ENCODE results near the gene KIF26B.

The KIF26B gene

DNA sequence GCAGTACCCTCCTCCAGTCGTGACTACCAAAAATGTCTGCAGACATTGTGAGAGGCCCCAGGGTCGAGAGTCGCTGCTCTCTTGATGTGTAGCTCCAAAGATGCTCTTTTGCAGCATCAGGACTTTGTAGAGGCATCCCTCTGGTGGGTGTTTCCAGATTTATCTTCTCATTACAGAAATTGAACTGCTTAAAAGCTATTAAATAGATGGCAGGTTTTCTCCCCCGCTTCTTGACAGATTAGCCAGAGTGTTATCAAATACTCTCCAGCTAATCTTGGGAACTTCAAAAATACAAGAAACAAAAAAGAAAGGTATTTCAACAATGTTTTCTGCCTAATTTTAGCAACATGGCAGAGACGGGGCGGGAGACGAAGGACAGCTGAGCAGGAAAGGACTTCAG is 265.2 kb downstream of the KIF26B start:
- Histone ChIP-seq H3K27me3 (ENCODE audit: insufficient read depth, insufficient read length) (no peaks in the 10 kb centered on the region), H3K36me3 (ENCODE audit: insufficient read depth, insufficient read length, low read length) (no peaks in the 10 kb centered on the region), H3K9ac (ENCODE audit: insufficient read length, low read depth) (no peak overlapping the region), H3K4me3 (ENCODE audit: insufficient read length, low read depth) (no peak overlapping the region), H3K9me3 (ENCODE audit: insufficient read depth, low read length) (no peaks in the 10 kb centered on the region), H3K4me1 (ENCODE audit: insufficient read depth, insufficient read length) (no peaks in the 10 kb centered on the region)
- DNase-seq (ENCODE audit: low read depth, low spot score): no peak
- TF ChIP-seq SUZ12 (IDR thresholded peaks at IDR 0.05; ENCODE audit: extremely low read depth, insufficient read depth, insufficient read length) (no peak), ZNF274 (IDR thresholded peaks at IDR 0.05; ENCODE audit: low read depth, low read length) (no peak), YY1 (IDR thresholded peaks at IDR 0.05; ENCODE audit: insufficient read depth, insufficient read length) (no peak)

DNA sequence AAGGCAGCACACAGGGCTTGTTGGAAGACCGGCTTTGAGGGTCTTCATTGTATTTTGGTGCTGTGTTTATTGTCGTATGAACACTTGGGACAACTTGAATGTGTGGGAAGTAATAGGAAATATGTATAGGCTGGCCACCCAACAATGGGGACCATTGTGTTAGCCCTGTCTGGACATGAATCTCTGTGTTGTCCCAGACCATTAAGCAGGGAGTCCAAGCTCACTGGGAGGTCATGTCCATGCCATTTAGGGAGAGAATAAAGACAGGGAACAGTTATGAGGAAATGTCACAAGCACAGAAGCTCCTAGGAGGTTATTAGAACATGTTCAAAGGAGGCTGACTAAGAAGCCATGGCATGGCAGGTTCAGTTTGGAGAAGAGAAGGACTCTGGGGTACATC is 266.1 kb downstream of the KIF26B start:
- no peaks in the 10 kb centered on the region for H3K9me3 ChIP-seq (ENCODE audit: insufficient read depth, low read length)
- H3K4me3 ChIP-seq (ENCODE audit: insufficient read length, low read depth): no peak overlapping the region
- H3K36me3 ChIP-seq (ENCODE audit: insufficient read depth, insufficient read length, low read length): no peaks in the 10 kb centered on the region
- no peaks in the 10 kb centered on the region for H3K4me1 ChIP-seq (ENCODE audit: insufficient read depth, insufficient read length)
- TF ChIP-seq ZNF274 (IDR thresholded peaks at IDR 0.05; ENCODE audit: low read depth, low read length) (no peak), YY1 (IDR thresholded peaks at IDR 0.05; ENCODE audit: insufficient read depth, insufficient read length) (no peak), SUZ12 (IDR thresholded peaks at IDR 0.05; ENCODE audit: extremely low read depth, insufficient read depth, insufficient read length) (no peak)
- H3K9ac ChIP-seq (ENCODE audit: insufficient read length, low read depth): no peak overlapping the region
- no peak for DNase-seq (ENCODE audit: low read depth, low spot score)
- H3K27me3 ChIP-seq (ENCODE audit: insufficient read depth, insufficient read length): no peaks in the 10 kb centered on the region

DNA sequence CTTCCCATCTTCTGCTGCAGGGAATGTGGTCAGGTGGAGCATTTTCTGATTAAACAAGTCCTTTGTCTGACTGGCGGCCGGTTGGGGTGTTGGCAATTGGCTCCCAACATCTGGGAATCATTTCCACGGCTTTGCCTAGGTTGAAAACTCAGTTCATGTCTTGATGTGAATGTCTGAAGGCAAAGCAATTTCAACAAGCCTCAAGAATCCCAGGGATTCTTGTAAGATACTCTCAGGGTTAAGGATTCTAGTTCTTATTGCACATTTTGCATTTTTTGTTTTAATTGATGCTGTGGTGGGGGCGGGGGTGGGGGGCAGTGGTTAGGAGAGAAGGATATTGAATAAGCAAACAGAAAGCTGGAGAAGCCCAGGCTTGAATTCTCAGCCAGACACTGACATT is 273.9 kb downstream of the KIF26B start:
- H3K36me3 ChIP-seq (ENCODE audit: insufficient read depth, insufficient read length, low read length): no peaks in the 10 kb centered on the region
- no peak overlapping the region for H3K4me3 ChIP-seq (ENCODE audit: insufficient read length, low read depth)
- no peaks in the 10 kb centered on the region for H3K4me1 ChIP-seq (ENCODE audit: insufficient read depth, insufficient read length)
- H3K27me3 ChIP-seq (ENCODE audit: insufficient read depth, insufficient read length): no peaks in the 10 kb centered on the region
- TF ChIP-seq ZNF274 (IDR thresholded peaks at IDR 0.05; ENCODE audit: low read depth, low read length) (no peak), YY1 (IDR thresholded peaks at IDR 0.05; ENCODE audit: insufficient read depth, insufficient read length) (no peak), SUZ12 (IDR thresholded peaks at IDR 0.05; ENCODE audit: extremely low read depth, insufficient read depth, insufficient read length) (no peak)
- no peaks in the 10 kb centered on the region for H3K9me3 ChIP-seq (ENCODE audit: insufficient read depth, low read length)
- no peak overlapping the region for H3K9ac ChIP-seq (ENCODE audit: insufficient read length, low read depth)
- no peak for DNase-seq (ENCODE audit: low read depth, low spot score)

DNA sequence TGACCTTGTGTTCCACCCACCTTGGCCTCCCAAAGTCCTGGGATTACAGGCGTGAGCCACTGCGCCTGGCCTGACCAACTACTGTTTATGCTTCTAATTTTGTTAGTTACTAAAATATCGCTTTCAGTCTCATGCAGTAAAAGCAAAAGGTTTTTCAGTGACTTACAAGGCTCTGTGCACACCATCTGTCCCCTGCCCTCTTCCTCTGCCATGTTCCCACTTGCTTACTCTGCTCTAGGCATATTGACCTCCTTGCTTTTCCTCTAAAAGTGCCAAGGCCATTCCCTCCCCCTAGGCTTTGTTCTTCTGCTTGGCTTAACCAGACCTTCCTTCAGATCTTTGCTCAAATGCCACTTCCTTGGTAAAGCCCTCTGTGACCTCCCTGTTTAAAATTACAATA is 276.9 kb downstream of the KIF26B start:
- Histone ChIP-seq H3K4me3 (ENCODE audit: insufficient read length, low read depth) (no peak overlapping the region), H3K27me3 (ENCODE audit: insufficient read depth, insufficient read length) (no peaks in the 10 kb centered on the region), H3K36me3 (ENCODE audit: insufficient read depth, insufficient read length, low read length) (no peaks in the 10 kb centered on the region), H3K4me1 (ENCODE audit: insufficient read depth, insufficient read length) (no peaks in the 10 kb centered on the region), H3K9me3 (ENCODE audit: insufficient read depth, low read length) (no peaks in the 10 kb centered on the region), H3K9ac (ENCODE audit: insufficient read length, low read depth) (no peak overlapping the region)
- TF ChIP-seq ZNF274 (IDR thresholded peaks at IDR 0.05; ENCODE audit: low read depth, low read length): no peak
- no peak for TF ChIP-seq SUZ12 (IDR thresholded peaks at IDR 0.05; ENCODE audit: extremely low read depth, insufficient read depth, insufficient read length)
- TF ChIP-seq YY1 (IDR thresholded peaks at IDR 0.05; ENCODE audit: insufficient read depth, insufficient read length): no peak
- no peak for DNase-seq (ENCODE audit: low read depth, low spot score)

DNA sequence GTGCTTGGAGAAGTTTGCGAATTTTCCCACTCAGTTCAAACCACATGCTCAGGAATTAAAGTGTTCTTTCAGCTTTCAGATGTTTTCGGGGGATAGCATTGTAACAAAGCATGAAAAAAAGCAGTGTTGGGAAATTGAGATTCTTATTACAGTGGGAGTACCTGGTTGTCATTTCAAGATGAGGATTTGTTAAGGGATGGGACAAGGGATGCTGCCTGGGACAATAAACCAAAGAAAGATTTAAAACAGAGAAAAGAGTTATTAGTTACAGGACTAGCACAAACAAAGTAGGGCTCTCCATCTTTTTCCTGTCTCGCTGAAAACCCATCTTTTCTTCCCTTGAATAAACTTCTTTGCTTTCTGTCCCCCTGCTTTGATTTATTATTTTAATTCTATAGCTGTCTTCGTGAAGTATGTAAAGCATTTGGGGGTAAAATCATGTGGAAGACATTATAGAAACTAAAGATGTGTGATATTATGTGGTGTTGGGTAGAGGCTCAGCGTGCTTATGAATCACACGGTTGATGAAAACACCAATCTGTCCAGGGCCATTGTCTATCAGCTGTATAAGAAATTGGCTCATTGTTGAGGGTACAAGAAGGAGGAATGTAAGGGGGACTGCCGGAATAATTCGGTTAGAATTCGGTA is 277.6 kb downstream of the KIF26B start:
- Histone ChIP-seq H3K4me3 (ENCODE audit: insufficient read length, low read depth) (no peak overlapping the region), H3K9ac (ENCODE audit: insufficient read length, low read depth) (no peak overlapping the region), H3K36me3 (ENCODE audit: insufficient read depth, insufficient read length, low read length) (no peaks in the 10 kb centered on the region), H3K4me1 (ENCODE audit: insufficient read depth, insufficient read length) (no peaks in the 10 kb centered on the region), H3K9me3 (ENCODE audit: insufficient read depth, low read length) (no peaks in the 10 kb centered on the region), H3K27me3 (ENCODE audit: insufficient read depth, insufficient read length) (no peaks in the 10 kb centered on the region)
- TF ChIP-seq SUZ12 (IDR thresholded peaks at IDR 0.05; ENCODE audit: extremely low read depth, insufficient read depth, insufficient read length) (no peak), YY1 (IDR thresholded peaks at IDR 0.05; ENCODE audit: insufficient read depth, insufficient read length) (no peak), ZNF274 (IDR thresholded peaks at IDR 0.05; ENCODE audit: low read depth, low read length) (no peak)
- no peak for DNase-seq (ENCODE audit: low read depth, low spot score)

DNA sequence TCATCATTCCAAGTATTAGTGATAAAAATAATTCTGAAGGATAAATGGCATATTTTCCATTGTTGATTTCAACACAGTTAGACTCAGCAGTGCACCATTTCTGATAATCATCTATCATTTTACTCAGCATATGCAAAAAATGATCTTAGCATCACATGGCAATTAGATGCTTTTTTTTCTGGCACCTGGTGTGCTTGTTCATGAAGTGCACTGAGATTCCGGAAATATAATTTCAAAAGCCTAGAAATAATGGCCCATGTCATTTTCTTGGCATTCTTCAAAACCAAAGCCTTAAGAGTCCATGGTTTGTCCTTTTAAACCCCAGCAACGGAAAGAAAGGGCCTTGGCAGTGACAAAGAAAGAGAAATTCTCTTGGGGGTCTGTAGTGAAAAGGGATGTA is 278.8 kb downstream of the KIF26B start:
- Histone ChIP-seq H3K36me3 (ENCODE audit: insufficient read depth, insufficient read length, low read length) (no peaks in the 10 kb centered on the region), H3K4me3 (ENCODE audit: insufficient read length, low read depth) (no peak overlapping the region), H3K9me3 (ENCODE audit: insufficient read depth, low read length) (no peaks in the 10 kb centered on the region), H3K4me1 (ENCODE audit: insufficient read depth, insufficient read length) (no peaks in the 10 kb centered on the region), H3K9ac (ENCODE audit: insufficient read length, low read depth) (no peak overlapping the region), H3K27me3 (ENCODE audit: insufficient read depth, insufficient read length) (no peaks in the 10 kb centered on the region)
- no peak for DNase-seq (ENCODE audit: low read depth, low spot score)
- TF ChIP-seq YY1 (IDR thresholded peaks at IDR 0.05; ENCODE audit: insufficient read depth, insufficient read length) (no peak), ZNF274 (IDR thresholded peaks at IDR 0.05; ENCODE audit: low read depth, low read length) (no peak), SUZ12 (IDR thresholded peaks at IDR 0.05; ENCODE audit: extremely low read depth, insufficient read depth, insufficient read length) (no peak)

DNA sequence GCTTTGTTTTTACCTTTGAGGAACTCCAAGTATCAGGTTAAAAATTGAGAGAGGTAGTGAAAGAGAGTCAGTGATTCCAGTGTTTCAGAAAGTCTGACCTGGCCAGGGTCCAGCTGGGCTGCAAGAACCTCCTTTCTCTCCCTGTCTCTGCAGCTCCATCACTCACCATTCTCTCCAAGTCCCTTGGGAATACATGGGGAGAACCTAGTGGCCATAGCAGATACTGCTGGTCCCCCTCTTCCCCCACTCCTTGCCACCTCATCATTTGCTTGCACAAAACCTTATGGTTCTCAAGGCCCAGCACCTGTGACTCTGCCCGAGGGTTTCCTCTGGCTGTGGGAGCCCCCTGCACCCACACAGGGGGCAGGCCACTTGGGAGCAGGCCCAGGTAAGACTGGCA is 279.5 kb downstream of the KIF26B start:
- H3K9me3 ChIP-seq (ENCODE audit: insufficient read depth, low read length): no peaks in the 10 kb centered on the region
- H3K9ac ChIP-seq (ENCODE audit: insufficient read length, low read depth): no peak overlapping the region
- no peaks in the 10 kb centered on the region for H3K36me3 ChIP-seq (ENCODE audit: insufficient read depth, insufficient read length, low read length)
- DNase-seq (ENCODE audit: low read depth, low spot score): no peak
- H3K4me1 ChIP-seq (ENCODE audit: insufficient read depth, insufficient read length): no peaks in the 10 kb centered on the region
- TF ChIP-seq SUZ12 (IDR thresholded peaks at IDR 0.05; ENCODE audit: extremely low read depth, insufficient read depth, insufficient read length) (no peak), YY1 (IDR thresholded peaks at IDR 0.05; ENCODE audit: insufficient read depth, insufficient read length) (no peak), ZNF274 (IDR thresholded peaks at IDR 0.05; ENCODE audit: low read depth, low read length) (no peak)
- H3K27me3 ChIP-seq (ENCODE audit: insufficient read depth, insufficient read length): no peaks in the 10 kb centered on the region
- H3K4me3 ChIP-seq (ENCODE audit: insufficient read length, low read depth): no peak overlapping the region

Measured in NT2/D1 (cell line).